NCI-H1105 (cell line): ENCODE measurements around the gene PDE8B.

Experiments
- DNase-seq: peaks from one replicate; lab custom pipeline; 2025; lab: John Stamatoyannopoulos, UW

The PDE8B gene

DNA sequence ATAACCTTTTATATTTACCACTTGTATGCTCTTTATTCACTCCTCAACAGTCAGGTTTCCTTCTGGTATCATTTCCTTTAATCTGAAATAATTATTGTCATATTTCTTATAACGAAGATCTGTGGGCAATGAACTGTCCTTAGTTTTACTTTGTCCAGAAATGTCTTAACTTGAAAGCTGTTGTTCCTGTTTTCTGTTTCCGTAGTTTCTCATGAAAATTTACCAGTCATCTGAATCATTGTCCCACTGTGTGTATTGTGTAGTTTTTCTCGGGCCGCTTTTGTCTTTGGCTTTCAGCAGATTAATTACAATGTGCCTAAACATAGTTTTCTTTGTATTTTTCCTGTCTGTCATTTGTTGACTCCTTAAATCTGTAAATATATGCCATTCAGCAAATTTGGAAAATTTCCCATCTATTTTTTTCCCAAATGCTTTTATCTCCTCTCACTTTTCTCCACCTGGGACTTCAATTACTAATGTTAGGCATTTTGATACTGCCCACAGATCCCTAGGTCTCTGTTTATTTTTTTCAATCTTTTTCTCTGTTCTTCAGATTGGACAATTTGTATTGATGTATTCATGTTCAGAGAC, 74.9 kb downstream of the PDE8B start:
- no peak for DNase-seq

- DNase-seq = no peak
Measured at GRCh38 chr5:77292026-77292757, 81.7 kb downstream of the PDE8B start.

DNA sequence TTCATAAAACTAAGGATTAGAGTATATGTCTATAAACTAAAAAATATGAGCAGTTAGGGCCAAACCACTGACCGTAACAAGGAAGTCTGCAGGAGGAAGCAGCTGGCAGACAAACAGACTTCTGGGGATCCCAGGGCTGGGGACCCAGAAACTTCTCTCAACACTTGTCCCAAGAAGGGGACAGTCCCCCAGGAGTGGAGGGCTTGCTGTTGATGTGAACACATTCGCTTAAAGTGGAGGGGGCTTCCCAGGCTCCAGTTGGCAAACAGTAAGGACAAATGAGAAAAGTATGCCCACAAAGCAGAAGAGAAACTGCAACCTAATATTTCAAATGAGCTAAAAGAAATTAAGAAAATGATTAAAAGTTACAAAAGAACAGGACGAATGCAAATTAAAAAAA, 83.7 kb downstream of the PDE8B start:
- no peak for DNase-seq

GRCh38 chr5:77295863-77296378, 85.4 kb downstream of the PDE8B start:
- no peak for DNase-seq

GRCh38 chr5:77298146-77298545, 87.7 kb downstream of the PDE8B start:
- no peak for DNase-seq

DNA sequence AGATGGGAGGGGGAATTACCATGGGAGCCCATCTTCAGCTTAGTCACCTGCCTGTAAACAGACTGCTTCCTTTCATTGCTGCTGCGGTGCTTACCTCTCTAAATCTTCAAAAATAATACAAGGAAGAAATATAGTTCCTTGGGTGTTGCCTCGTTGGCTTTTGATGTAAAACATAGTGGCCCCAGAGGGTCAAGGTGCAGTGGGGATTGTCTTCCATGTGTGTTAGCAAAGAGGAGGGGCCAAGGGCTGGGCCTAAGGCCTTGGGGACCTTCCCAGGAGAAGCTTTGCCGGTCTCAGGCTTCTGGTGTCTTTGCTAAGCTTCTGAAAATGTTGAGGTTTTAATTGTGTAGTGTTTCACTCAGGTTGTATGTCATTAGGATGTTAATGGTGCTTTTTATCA, 90.0 kb downstream of the PDE8B start:
- no peak for DNase-seq

DNA sequence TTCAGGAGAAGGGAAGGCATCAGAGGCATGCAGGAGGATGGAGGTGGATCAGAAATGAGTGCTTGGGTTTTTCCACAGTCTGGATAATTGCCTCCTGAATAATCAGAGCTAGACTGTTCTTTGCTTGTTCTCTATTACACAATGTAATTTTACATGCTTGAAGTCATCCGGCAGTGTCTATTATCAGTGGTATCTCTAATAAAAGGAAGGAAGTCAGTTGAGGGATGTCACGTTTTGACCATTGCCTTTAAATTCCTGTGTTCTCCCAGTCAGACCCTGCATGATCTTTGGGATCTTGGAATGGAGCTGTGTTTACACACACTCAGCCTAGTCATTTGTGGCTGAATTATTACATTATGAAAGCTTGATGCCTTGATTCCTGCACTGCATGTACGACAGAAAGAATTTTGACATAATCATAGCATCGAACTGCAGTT, 91.0 kb downstream of the PDE8B start:
- no peak for DNase-seq

DNA sequence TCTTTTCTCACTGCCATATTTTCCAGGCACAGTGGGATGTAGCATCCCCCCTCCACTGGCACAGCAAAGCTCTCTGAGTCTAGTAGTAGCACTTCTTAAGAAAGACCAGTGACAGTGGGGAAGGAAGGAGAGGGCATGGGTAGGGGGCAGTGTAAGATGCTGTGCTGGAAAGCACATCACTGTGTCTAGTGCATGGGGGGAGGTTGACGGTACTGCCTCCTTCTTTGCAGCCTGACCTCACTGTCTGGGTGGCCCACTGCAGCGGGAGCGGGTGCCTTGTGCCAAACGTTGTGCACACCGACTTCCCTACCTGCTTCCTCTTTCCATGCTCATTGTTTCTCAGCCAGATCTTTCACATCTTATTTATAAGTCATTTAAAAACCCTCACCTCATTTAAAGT, 91.8 kb downstream of the PDE8B start:
- no peak for DNase-seq

GRCh38 chr5:77302653-77303052, 92.2 kb downstream of the PDE8B start:
- DNase-seq = no peak

GRCh38 chr5:77304388-77304787, 93.9 kb downstream of the PDE8B start:
- DNase-seq = no peak

GRCh38 chr5:77305222-77305846, 94.9 kb downstream of the PDE8B start:
- no peak for DNase-seq

- no peak for DNase-seq
Measured at GRCh38 chr5:77305956-77306355, 95.5 kb downstream of the PDE8B start.

- DNase-seq = no peak
Measured at GRCh38 chr5:77306531-77306930, 96.1 kb downstream of the PDE8B start.

GRCh38 chr5:77308154-77308960, 97.9 kb downstream of the PDE8B start:
- DNase-seq = no peak

DNA sequence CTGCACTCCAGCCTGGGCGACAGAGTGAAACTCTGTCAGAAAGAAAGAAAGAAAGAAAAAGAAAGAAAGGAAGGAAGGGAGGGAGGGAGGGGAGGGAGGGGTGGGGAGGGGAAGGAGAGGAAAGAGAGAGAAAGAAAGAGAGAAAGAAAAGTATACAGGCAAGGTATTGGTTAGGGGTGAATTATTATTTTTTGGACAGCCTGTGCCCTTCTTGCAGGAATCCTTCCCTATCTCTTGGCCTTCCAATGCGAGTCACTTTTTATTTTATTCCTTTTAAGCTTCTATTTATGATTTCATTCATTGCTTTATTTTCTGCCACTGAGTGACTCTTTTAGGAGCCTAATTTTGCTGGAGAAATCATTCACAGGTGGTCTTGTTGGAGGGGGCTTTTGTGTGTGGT, 98.7 kb downstream of the PDE8B start:
- DNase-seq = no peak

DNA sequence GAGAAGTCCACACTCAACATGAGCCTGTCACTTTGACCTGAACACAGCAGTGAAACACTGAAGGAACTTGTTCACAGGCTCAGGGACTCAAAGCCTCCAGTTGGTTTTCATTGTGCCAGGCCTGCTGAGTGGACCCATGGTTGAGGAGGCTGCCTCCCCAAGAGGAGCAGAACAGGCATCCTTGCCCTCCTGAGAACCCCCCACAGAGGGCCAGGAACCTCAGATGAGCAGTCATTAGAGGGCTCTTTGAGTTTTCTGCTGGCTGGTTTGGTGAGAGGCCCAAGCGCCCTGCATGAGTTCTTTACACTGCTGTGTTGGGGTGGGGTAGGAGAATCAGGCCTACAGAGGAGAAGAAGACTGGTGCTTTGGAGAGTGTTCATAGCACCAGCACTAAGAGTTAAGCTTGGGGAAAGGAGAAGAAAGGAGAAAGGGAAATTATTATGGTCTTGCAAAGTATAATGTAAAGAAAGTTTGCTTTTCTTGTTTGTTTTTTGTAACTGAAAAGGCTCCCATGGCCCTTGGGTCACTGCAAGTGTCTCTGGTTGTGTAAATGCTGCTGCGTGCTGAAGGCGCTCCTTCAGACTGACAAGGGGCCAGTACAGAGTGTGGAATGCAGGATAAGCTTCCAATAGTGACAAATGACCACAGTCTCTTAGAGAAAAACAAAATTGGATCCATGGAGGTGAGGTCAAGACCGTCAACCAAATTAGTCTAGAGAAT, 100.2 kb downstream of the PDE8B start:
- no peak for DNase-seq

- no peak for DNase-seq
Measured at GRCh38 chr5:77311214-77311571, 100.7 kb downstream of the PDE8B start.

DNA sequence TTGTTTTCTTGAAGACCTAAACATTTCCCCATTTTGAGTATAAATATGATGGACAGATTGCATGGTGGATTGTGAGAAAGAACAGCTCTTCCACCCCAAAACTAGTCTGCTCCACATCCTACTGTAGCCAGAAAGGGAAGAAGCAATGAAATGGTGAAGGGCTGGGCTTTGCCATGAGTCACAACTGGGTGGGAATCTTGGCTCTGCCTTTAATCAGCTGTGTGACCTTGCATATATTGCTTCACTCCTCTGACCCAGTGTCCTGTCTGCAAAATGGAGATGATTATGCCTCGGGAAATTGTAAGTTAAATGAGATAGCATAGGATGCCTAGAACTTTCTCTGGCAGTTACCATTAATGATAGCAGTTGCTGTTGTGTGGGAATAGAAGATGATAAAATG, 101.9 kb downstream of the PDE8B start:
- DNase-seq = no peak

DNA sequence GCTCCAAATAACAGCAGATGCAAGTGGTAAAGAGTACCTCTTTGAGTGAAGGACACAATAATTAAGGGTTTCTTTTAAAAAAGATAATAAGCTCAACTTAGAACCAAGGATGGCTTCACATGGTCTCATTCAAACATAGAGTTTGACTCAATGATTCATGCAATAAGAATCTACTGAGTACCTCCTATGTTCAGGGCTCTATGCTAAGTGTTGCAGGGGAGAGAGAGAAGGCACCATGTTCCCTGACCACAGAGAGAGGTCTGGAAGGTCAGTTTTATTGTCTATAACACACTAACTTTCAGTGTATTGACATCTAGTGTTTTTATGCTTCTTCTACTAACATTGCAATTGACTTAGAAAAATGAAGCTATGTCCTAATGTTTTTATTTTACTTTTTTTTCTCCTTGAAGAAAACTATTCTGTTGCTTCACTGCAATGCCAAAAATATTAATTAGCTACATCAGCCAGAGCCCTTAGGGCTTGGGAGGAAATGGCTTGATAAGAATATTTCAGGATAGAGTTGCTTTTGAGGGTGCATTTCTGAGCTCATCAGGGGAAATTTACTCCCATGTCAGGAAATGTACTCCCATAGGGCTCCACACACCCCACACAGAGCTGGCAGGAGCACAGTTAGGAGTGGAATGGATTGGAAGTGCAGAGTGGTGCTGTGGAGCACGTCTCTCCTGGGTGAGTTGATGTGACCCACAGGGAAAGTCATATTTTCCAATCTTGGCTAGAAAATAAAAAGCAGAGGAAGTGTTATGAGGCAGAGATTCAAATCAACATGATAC, 106.6 kb downstream of the PDE8B start:
- no peak for DNase-seq

- DNase-seq = no peak
Measured at GRCh38 chr5:77318060-77318459, 107.6 kb downstream of the PDE8B start.
